ENCODE results near the gene PHLPP1.

Gene PHLPP1

GRCh38 chr18:62996566-62996965 is 281.2 kb downstream of the PHLPP1 start:
- Histone ChIP-seq H3K4me2 (ENCODE audit: low read length, poor library complexity, severe bottlenecking) (no peak overlapping the region), H3K14ac (ENCODE audit: low read length in 2 of 2) (no peak overlapping the region), H3K9ac (ENCODE audit: low read length) (no peak overlapping the region), H3K79me1 (replicated peaks; ENCODE audit: low read length, poor library complexity, severe bottlenecking) (no peaks in the 10 kb centered on the region), H3K27ac (ENCODE audit: low read length, poor library complexity, severe bottlenecking) (no peak overlapping the region), H2AFZ (ENCODE audit: low read depth, low read length) (no peak overlapping the region), H3K27me3 (ENCODE audit: control insufficient read depth in 1 of 2, insufficient read depth in 1 of 2, low read length in 2 of 2) (peaks cover 5 to 8% of the 10 kb centered on the region in 2 experiments), H3K18ac (ENCODE audit: low read depth in 1 of 2, low read length in 2 of 2) (no peak overlapping the region), H3K36me3 (ENCODE audit: control insufficient read depth in 1 of 2, insufficient read depth in 2 of 2, low read depth in 1 of 2, low read length in 2 of 2) (no peaks in the 10 kb centered on the region), H2BK12ac (ENCODE audit: low read length in 2 of 2) (no peak overlapping the region), H3K23ac (ENCODE audit: low read length in 2 of 2) (no peak overlapping the region), H3K4ac (ENCODE audit: low read depth in 1 of 2, low read length in 2 of 2) (no peak overlapping the region), H3K9me3 (ENCODE audit: control insufficient read depth, low read length) (no peaks in the 10 kb centered on the region), H4K91ac (ENCODE audit: low read length) (no peak overlapping the region), H3K4me1 (ENCODE audit: control insufficient read depth, insufficient read depth, low read depth, low read length) (no peaks in the 10 kb centered on the region), H4K8ac (ENCODE audit: low read length) (no peak overlapping the region), H3K4me3 (ENCODE audit: insufficient read depth in 1 of 2, low read depth in 1 of 2, low read length in 2 of 2) (no peak overlapping the region), H2BK5ac (ENCODE audit: low read depth, low read length, poor library complexity, severe bottlenecking) (no peak overlapping the region), H2BK15ac (ENCODE audit: low read depth, poor library complexity, severe bottlenecking) (no peak overlapping the region), H2AK5ac (ENCODE audit: low read length, severe bottlenecking) (no peak overlapping the region), H2BK120ac (ENCODE audit: low read depth, low read length) (no peak overlapping the region)
- DNase-seq, result no peak
- 83% methylated on average over 9 of the region's 9 CpGs for WGBS

- Histone ChIP-seq H2BK120ac (ENCODE audit: low read depth, low read length) (no peak overlapping the region), H3K4me2 (ENCODE audit: low read length, poor library complexity, severe bottlenecking) (no peak overlapping the region), H3K4me3 (ENCODE audit: insufficient read depth in 1 of 2, low read depth in 1 of 2, low read length in 2 of 2) (no peak overlapping the region), H4K8ac (ENCODE audit: low read length) (no peak overlapping the region), H3K18ac (ENCODE audit: low read depth in 1 of 2, low read length in 2 of 2) (no peak overlapping the region), H3K9me3 (ENCODE audit: control insufficient read depth, low read length) (no peaks in the 10 kb centered on the region), H2AK5ac (ENCODE audit: low read length, severe bottlenecking) (no peak overlapping the region), H3K4ac (ENCODE audit: low read depth in 1 of 2, low read length in 2 of 2) (no peak overlapping the region), H3K14ac (ENCODE audit: low read length in 2 of 2) (no peak overlapping the region), H2BK12ac (ENCODE audit: low read length in 2 of 2) (no peak overlapping the region), H3K79me1 (replicated peaks; ENCODE audit: low read length, poor library complexity, severe bottlenecking) (no peaks in the 10 kb centered on the region), H2AFZ (ENCODE audit: low read depth, low read length) (no peak overlapping the region), H3K23ac (ENCODE audit: low read length in 2 of 2) (no peak overlapping the region), H3K9ac (ENCODE audit: low read length) (no peak overlapping the region), H3K36me3 (ENCODE audit: control insufficient read depth in 1 of 2, insufficient read depth in 2 of 2, low read depth in 1 of 2, low read length in 2 of 2) (no peaks in the 10 kb centered on the region), H3K4me1 (ENCODE audit: control insufficient read depth, insufficient read depth, low read depth, low read length) (no peaks in the 10 kb centered on the region), H3K27me3 (ENCODE audit: control insufficient read depth in 1 of 2, insufficient read depth in 1 of 2, low read length in 2 of 2) (peaks cover 5 to 8% of the 10 kb centered on the region in 2 experiments), H3K27ac (ENCODE audit: low read length, poor library complexity, severe bottlenecking) (no peak overlapping the region), H2BK15ac (ENCODE audit: low read depth, poor library complexity, severe bottlenecking) (no peak overlapping the region), H2BK5ac (ENCODE audit: low read depth, low read length, poor library complexity, severe bottlenecking) (no peak overlapping the region), H4K91ac (ENCODE audit: low read length) (no peak overlapping the region)
- WGBS, result 76% methylated on average over 4 of the region's 4 CpGs
- no peak for DNase-seq
Measured at GRCh38 chr18:62997076-62997475, 281.7 kb downstream of the PHLPP1 start.

GRCh38 chr18:62998443-62998842 is 283.1 kb downstream of the PHLPP1 start:
- Histone ChIP-seq H2BK120ac (ENCODE audit: low read depth, low read length) (no peak overlapping the region), H3K4ac (ENCODE audit: low read depth in 1 of 2, low read length in 2 of 2) (no peak overlapping the region), H3K27ac (ENCODE audit: low read length, poor library complexity, severe bottlenecking) (no peak overlapping the region), H3K4me2 (ENCODE audit: low read length, poor library complexity, severe bottlenecking) (no peak overlapping the region), H3K9me3 (ENCODE audit: control insufficient read depth, low read length) (no peaks in the 10 kb centered on the region), H3K79me1 (replicated peaks; ENCODE audit: low read length, poor library complexity, severe bottlenecking) (no peaks in the 10 kb centered on the region), H3K18ac (ENCODE audit: low read depth in 1 of 2, low read length in 2 of 2) (no peak overlapping the region), H2BK15ac (ENCODE audit: low read depth, poor library complexity, severe bottlenecking) (no peak overlapping the region), H3K14ac (ENCODE audit: low read length in 2 of 2) (no peak overlapping the region), H4K8ac (ENCODE audit: low read length) (no peak overlapping the region), H2BK5ac (ENCODE audit: low read depth, low read length, poor library complexity, severe bottlenecking) (no peak overlapping the region), H4K91ac (ENCODE audit: low read length) (no peak overlapping the region), H3K36me3 (ENCODE audit: control insufficient read depth in 1 of 2, insufficient read depth in 2 of 2, low read depth in 1 of 2, low read length in 2 of 2) (no peaks in the 10 kb centered on the region), H3K23ac (ENCODE audit: low read length in 2 of 2) (no peak overlapping the region), H2AK5ac (ENCODE audit: low read length, severe bottlenecking) (no peak overlapping the region), H3K4me3 (ENCODE audit: insufficient read depth in 1 of 2, low read depth in 1 of 2, low read length in 2 of 2) (no peak overlapping the region), H3K4me1 (ENCODE audit: control insufficient read depth, insufficient read depth, low read depth, low read length) (no peaks in the 10 kb centered on the region), H2BK12ac (ENCODE audit: low read length in 2 of 2) (no peak overlapping the region), H3K9ac (ENCODE audit: low read length) (no peak overlapping the region), H3K27me3 (ENCODE audit: control insufficient read depth in 1 of 2, insufficient read depth in 1 of 2, low read length in 2 of 2) (peaks cover 0 to 4% of the 10 kb centered on the region in 2 experiments), H2AFZ (ENCODE audit: low read depth, low read length) (no peak overlapping the region)
- WGBS, result 92% methylated on average over 7 of the region's 7 CpGs
- DNase-seq, result no peak

GRCh38 chr18:62999392-62999791 is 284.1 kb downstream of the PHLPP1 start:
- Histone ChIP-seq H2AK5ac (ENCODE audit: low read length, severe bottlenecking) (no peak overlapping the region), H3K9ac (ENCODE audit: low read length) (peak overlapping the region; percentile 63)

More at GRCh38 chr18:62999392-62999791, 284.1 kb downstream of the PHLPP1 start:
- Histone ChIP-seq H3K79me1 (replicated peaks; ENCODE audit: low read length, poor library complexity, severe bottlenecking) (no peaks in the 10 kb centered on the region), H3K4me1 (ENCODE audit: control insufficient read depth, insufficient read depth, low read depth, low read length) (no peaks in the 10 kb centered on the region), H2BK5ac (ENCODE audit: low read depth, low read length, poor library complexity, severe bottlenecking) (no peak overlapping the region), H2BK15ac (ENCODE audit: low read depth, poor library complexity, severe bottlenecking) (no peak overlapping the region), H4K91ac (ENCODE audit: low read length) (no peak overlapping the region), H3K27ac (ENCODE audit: low read length, poor library complexity, severe bottlenecking) (no peak overlapping the region), H3K4me3 (ENCODE audit: insufficient read depth in 1 of 2, low read depth in 1 of 2, low read length in 2 of 2) (peak overlapping the region in 1 of 2 experiments; percentile 26), H4K8ac (ENCODE audit: low read length) (no peak overlapping the region), H3K27me3 (ENCODE audit: control insufficient read depth in 1 of 2, insufficient read depth in 1 of 2, low read length in 2 of 2) (no peaks in the 10 kb centered on the region), H3K23ac (ENCODE audit: low read length in 2 of 2) (no peak overlapping the region), H3K4me2 (ENCODE audit: low read length, poor library complexity, severe bottlenecking) (no peak overlapping the region), H3K14ac (ENCODE audit: low read length in 2 of 2) (no peak overlapping the region), H3K9me3 (ENCODE audit: control insufficient read depth, low read length) (no peaks in the 10 kb centered on the region), H2AFZ (ENCODE audit: low read depth, low read length) (no peak overlapping the region), H3K36me3 (ENCODE audit: control insufficient read depth in 1 of 2, insufficient read depth in 2 of 2, low read depth in 1 of 2, low read length in 2 of 2) (no peaks in the 10 kb centered on the region), H3K4ac (ENCODE audit: low read depth in 1 of 2, low read length in 2 of 2) (no peak overlapping the region), H2BK12ac (ENCODE audit: low read length in 2 of 2) (no peak overlapping the region), H3K18ac (ENCODE audit: low read depth in 1 of 2, low read length in 2 of 2) (no peak overlapping the region), H2BK120ac (ENCODE audit: low read depth, low read length) (no peak overlapping the region)
- 89% methylated on average over 7 of the region's 7 CpGs for WGBS
- DNase-seq, result no peak
